Adrenal gland (tissue), 5 donors: ENCODE measurements around the gene TEX36.

ENCODE experiments used
- POLR2A ChIP-seq, 2 donors: fragments of 450-650 bp; IDR thresholded peaks; one replicate each; pipeline ENCODE4 v1.6.1; 2017; ENCODE audit warnings: antibody characterized with exemption in 2 of 2, mild to moderate bottlenecking in 2 of 2, moderate library complexity in 1 of 2
- TF ChIP-seq, protein P1 (sequence below), 6 experiments: fragments of 450-650 bp in 4 of 6; fragments of 200-600 bp in 2 of 6; sonication (generic) in 1 of 6; IDR thresholded peaks; 1 replicate in 5 of 6; 2 replicates in 1 of 6; pipeline versions ENCODE4 v1.5.1 to v1.8.0; 2016 to 2021; ENCODE audit warnings: antibody characterized with exemption in 6 of 6, mild to moderate bottlenecking in 2 of 6, moderate library complexity in 1 of 6
- donor health status: DM: no; HTN: no; CAD: no.

DNA sequence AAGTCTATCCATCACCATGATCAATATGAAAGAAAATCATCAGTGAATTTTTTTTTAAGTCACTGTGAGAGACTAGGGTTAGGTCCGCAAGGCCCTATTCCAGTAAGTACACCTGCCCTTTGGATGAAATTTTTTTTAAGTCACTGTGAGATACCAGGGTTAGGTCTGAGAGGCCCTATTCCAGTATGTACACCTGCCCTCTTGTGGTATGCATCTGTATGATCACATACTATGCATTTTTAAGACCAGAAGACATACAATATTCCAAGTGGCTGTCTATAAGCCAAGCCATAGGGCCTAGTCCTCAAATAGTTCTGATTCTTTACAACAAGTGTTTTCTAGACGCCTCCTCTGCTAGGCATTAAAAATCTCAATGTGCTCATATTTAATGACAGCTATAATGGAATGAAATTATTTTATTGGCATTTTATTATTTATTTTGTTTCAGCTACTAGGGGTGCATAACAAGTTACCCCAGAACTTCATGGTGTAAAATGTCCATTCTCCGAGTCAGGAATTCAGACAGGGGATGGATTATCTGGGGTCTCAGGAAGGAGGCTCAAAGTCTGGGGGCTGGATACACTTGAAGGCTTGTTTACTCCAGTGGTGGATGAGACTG is 53.1 kb downstream of the TEX36 start:
- TF ChIP-seq, protein P1, sequence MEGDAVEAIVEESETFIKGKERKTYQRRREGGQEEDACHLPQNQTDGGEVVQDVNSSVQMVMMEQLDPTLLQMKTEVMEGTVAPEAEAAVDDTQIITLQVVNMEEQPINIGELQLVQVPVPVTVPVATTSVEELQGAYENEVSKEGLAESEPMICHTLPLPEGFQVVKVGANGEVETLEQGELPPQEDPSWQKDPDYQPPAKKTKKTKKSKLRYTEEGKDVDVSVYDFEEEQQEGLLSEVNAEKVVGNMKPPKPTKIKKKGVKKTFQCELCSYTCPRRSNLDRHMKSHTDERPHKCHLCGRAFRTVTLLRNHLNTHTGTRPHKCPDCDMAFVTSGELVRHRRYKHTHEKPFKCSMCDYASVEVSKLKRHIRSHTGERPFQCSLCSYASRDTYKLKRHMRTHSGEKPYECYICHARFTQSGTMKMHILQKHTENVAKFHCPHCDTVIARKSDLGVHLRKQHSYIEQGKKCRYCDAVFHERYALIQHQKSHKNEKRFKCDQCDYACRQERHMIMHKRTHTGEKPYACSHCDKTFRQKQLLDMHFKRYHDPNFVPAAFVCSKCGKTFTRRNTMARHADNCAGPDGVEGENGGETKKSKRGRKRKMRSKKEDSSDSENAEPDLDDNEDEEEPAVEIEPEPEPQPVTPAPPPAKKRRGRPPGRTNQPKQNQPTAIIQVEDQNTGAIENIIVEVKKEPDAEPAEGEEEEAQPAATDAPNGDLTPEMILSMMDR (IDR thresholded peaks at IDR 0.05) = peak in 2 of 6 experiments; percentile 14 to 21
- TF ChIP-seq POLR2A (IDR thresholded peaks at IDR 0.05) = no peak
